NCI-H345 treated with DMSO at 0.1 percent for 48 hours (cell line): ENCODE results near the gene IER3IP1.
"Not testable (repeated sequence)": the region's sequence is repeated elsewhere in the genome, so short reads cannot be mapped to it uniquely, and the experiment has no call there.

ENCODE experiments used
- DNase-seq: peaks from one replicate; lab custom pipeline; 2025; ENCODE audit not compliant: unreplicated experiment; lab: John Stamatoyannopoulos, UW

The IER3IP1 gene

GRCh38 chr18:47160256-47160655 lies 15.9 kb downstream of the IER3IP1 start:
- no peak for DNase-seq

- DNase-seq, result not testable (repeated sequence)
Observed at GRCh38 chr18:47158404-47158803, 17.8 kb downstream of the IER3IP1 start.

- DNase-seq, result no peak
Observed at GRCh38 chr18:47151439-47151838, 24.7 kb downstream of the IER3IP1 start.

GRCh38 chr18:47150824-47151366 lies 25.3 kb downstream of the IER3IP1 start:
- DNase-seq, result peak; percentile 27

- peak; percentile 65 for DNase-seq
Observed at GRCh38 chr18:47150029-47150823, 25.9 kb downstream of the IER3IP1 start, which contains the start of gene HDHD2. Gene HDHD2, minus strand, starts transcription at chr18:47150500. Its CDS starts 14,061 bp downstream, at chr18:47136439.

GRCh38 chr18:47149457-47150028 lies 26.6 kb downstream of the IER3IP1 start:
- no peak for DNase-seq

- DNase-seq, result no peak
Observed at GRCh38 chr18:47146206-47146605, 30.0 kb downstream of the IER3IP1 start.

- no peak for DNase-seq
Observed at GRCh38 chr18:47143899-47144485, 32.2 kb downstream of the IER3IP1 start.

GRCh38 chr18:47143153-47143552 lies 33.0 kb downstream of the IER3IP1 start:
- DNase-seq, result no peak

- DNase-seq, result no peak
Observed at GRCh38 chr18:47141289-47141688, 34.9 kb downstream of the IER3IP1 start.

GRCh38 chr18:47121146-47121545 lies 55.0 kb downstream of the IER3IP1 start:
- no peak for DNase-seq

- no peak for DNase-seq
Observed at GRCh38 chr18:47120428-47120827, 55.7 kb downstream of the IER3IP1 start.

GRCh38 chr18:47118981-47119380 lies 57.2 kb downstream of the IER3IP1 start:
- no peak for DNase-seq

- no peak for DNase-seq
Observed at GRCh38 chr18:47115205-47115604, 61.0 kb downstream of the IER3IP1 start.

GRCh38 chr18:47113796-47114540 lies 62.2 kb downstream of the IER3IP1 start:
- DNase-seq, result no peak

- DNase-seq, result no peak
Observed at GRCh38 chr18:47110492-47111274, 65.5 kb downstream of the IER3IP1 start.

GRCh38 chr18:47109720-47110119 lies 66.4 kb downstream of the IER3IP1 start:
- no peak for DNase-seq

- no peak for DNase-seq
Observed at GRCh38 chr18:47108998-47109405, 67.2 kb downstream of the IER3IP1 start.

- DNase-seq, result no peak
Observed at GRCh38 chr18:47108373-47108772, 67.8 kb downstream of the IER3IP1 start.
